GM23338 (cell line): ENCODE measurements around the gene GALNT9. TPM values are rescaled to one million over a fixed set of nuclear protein-coding genes. Genes with fewer than 3 reads are reported as not detected.

Experiments
- ATAC-seq: fragments of 200-7000 bp; cut with Tn5 transposase; 3 replicates; pipeline ENCODE4 v1.9.1; 2020
- DNase-seq: peaks from one replicate; pipeline ENCODE4 v3.0.0-alpha.2; 2015; ENCODE audit warnings: low spot score
- H2AFZ ChIP-seq: fragments of 200-600 bp; sonication (generic); 2 replicates; pipeline ENCODE4 v1.8.0; 2016; ENCODE audit warnings: antibody characterized with exemption, mild to moderate bottlenecking, moderate library complexity
- H3F3A ChIP-seq: fragments of 200-600 bp; sonication (generic); replicated peaks from 2 replicates; pipeline ENCODE4 v1.8.0; 2017; ENCODE audit warnings: antibody characterized with exemption, mixed run types, low read depth
- H3K27ac ChIP-seq: fragments of 200-600 bp; sonication (generic); 2 replicates; pipeline ENCODE4 v1.6.1; 2016; ENCODE audit warnings: low read depth
- H3K27me3 ChIP-seq: fragments of 200-600 bp; sonication (generic); 2 replicates; pipeline ENCODE4 v1.8.0; 2016; ENCODE audit warnings: mild to moderate bottlenecking, mixed run types, moderate library complexity; ENCODE audit not compliant: insufficient read depth
- H3K36me3 ChIP-seq: fragments of 200-600 bp; sonication (generic); 2 replicates; pipeline ENCODE4 v1.8.0; 2016; ENCODE audit warnings: mild to moderate bottlenecking; ENCODE audit not compliant: insufficient read depth
- H3K4me1 ChIP-seq: fragments of 200-600 bp; sonication (generic); 2 replicates; pipeline ENCODE4 v1.8.0; 2016; ENCODE audit warnings: mild to moderate bottlenecking, moderate library complexity; ENCODE audit not compliant: insufficient read depth
- H3K4me2 ChIP-seq: fragments of 200-600 bp; sonication (generic); 2 replicates; pipeline ENCODE4 v1.7.1; 2017; ENCODE audit warnings: mixed run types
- H3K4me3 ChIP-seq: fragments of 200-600 bp; sonication (generic); 2 replicates; pipeline ENCODE4 v1.6.1; 2016; ENCODE audit warnings: mixed run types
- H3K79me2 ChIP-seq: fragments of 200-600 bp; sonication (generic); replicated peaks from 2 replicates; pipeline ENCODE4 v1.8.0; 2017; ENCODE audit warnings: mild to moderate bottlenecking; ENCODE audit not compliant: insufficient read depth
- H3K9me2 ChIP-seq: fragments of 200-600 bp; sonication (generic); 2 replicates; pipeline ENCODE4 v1.8.0; 2017; ENCODE audit not compliant: insufficient read depth
- H4K20me1 ChIP-seq: fragments of 200-600 bp; sonication (generic); replicated peaks from 2 replicates; pipeline ENCODE4 v1.8.0; 2017; ENCODE audit warnings: mild to moderate bottlenecking; ENCODE audit not compliant: insufficient read depth
- H3K27ac Mint-ChIP-seq: 2 replicates; pipeline ENCODE4 v1.8.0; 2020; ENCODE audit warnings: inconsistent platforms, mild to moderate bottlenecking, moderate library complexity, mixed read lengths
- H3K27me3 Mint-ChIP-seq: 3 replicates; pipeline ENCODE4 v1.8.0; 2022; ENCODE audit warnings: low read depth, mild to moderate bottlenecking, moderate library complexity, mixed read lengths, inconsistent platforms; ENCODE audit not compliant: insufficient read depth, poor library complexity
- H3K36me3 Mint-ChIP-seq: 3 replicates; pipeline ENCODE4 v1.8.0; 2021; ENCODE audit warnings: low read depth, mild to moderate bottlenecking, inconsistent platforms, moderate library complexity, mixed read lengths
- H3K4me1 Mint-ChIP-seq: 3 replicates; pipeline ENCODE4 v1.8.0; 2020; ENCODE audit warnings: mild to moderate bottlenecking, inconsistent platforms, mixed read lengths
- H3K4me3 Mint-ChIP-seq: 3 replicates; pipeline ENCODE4 v1.8.0; 2021; ENCODE audit warnings: moderate library complexity, mild to moderate bottlenecking, inconsistent platforms, mixed read lengths
- H3K9me3 Mint-ChIP-seq: 3 replicates; pipeline ENCODE4 v1.8.0; 2020; ENCODE audit warnings: moderate library complexity, mild to moderate bottlenecking, inconsistent platforms, mixed read lengths
- CREB1 ChIP-seq: fragments of 250-450 bp; sonication (Bioruptor Pico); IDR thresholded peaks from 2 replicates; pipeline ENCODE4 v1.5.0; 2020; ENCODE audit warnings: low read depth, mild to moderate bottlenecking, moderate library complexity
- CTCF ChIP-seq, 2 experiments: fragments of 200-600 bp in 1 of 2; sonication (generic) in 1 of 2; conservative IDR thresholded peaks; 2 replicates each; pipeline versions ENCODE4 v1.5.1 to v1.6.1; 2016 to 2017; ENCODE audit warnings: antibody characterized with exemption in 2 of 2, low read depth in 2 of 2, mild to moderate bottlenecking in 2 of 2, moderate library complexity in 1 of 2
- ETS1 ChIP-seq: IDR thresholded peaks from 2 replicates; pipeline ENCODE4 v1.6.1; 2016; ENCODE audit warnings: antibody characterized with exemption
- EZH2 ChIP-seq: fragments of 200-600 bp; sonication (generic); IDR thresholded peaks from one replicate; pipeline ENCODE4 v1.8.0; 2017; ENCODE audit warnings: antibody characterized with exemption, mild to moderate bottlenecking, low read depth; ENCODE audit not compliant: unreplicated experiment
- EZH2phosphoT487 ChIP-seq: fragments of 200-600 bp; sonication (generic); IDR thresholded peaks from one replicate; pipeline ENCODE4 v1.8.1; 2018; ENCODE audit warnings: antibody characterized with exemption; ENCODE audit not compliant: unreplicated experiment
- JUNB ChIP-seq: IDR thresholded peaks from one replicate; pipeline ENCODE4 v1.6.1; 2016; ENCODE audit warnings: antibody characterized with exemption; ENCODE audit not compliant: unreplicated experiment
- NANOG ChIP-seq: IDR thresholded peaks from 2 replicates; pipeline ENCODE4 v1.6.1; 2016; ENCODE audit warnings: antibody characterized with exemption, borderline replicate concordance
- POLR2AphosphoS5 ChIP-seq: IDR thresholded peaks from 2 replicates; pipeline ENCODE4 v1.6.1; 2016; ENCODE audit warnings: antibody characterized with exemption, low read depth
- REST ChIP-seq: IDR thresholded peaks from one replicate; pipeline ENCODE4 v1.6.1; 2018; ENCODE audit warnings: antibody characterized with exemption; ENCODE audit not compliant: unreplicated experiment
- STAT1 ChIP-seq: IDR thresholded peaks from one replicate; pipeline ENCODE4 v1.6.1; 2016; ENCODE audit warnings: antibody characterized with exemption; ENCODE audit not compliant: unreplicated experiment
- polyA plus RNA-seq: library from polyadenylated mRNA; unstranded; fragments of >200 nt; fragmentation: Nextera tagmentation; extraction: Ambion mirVana; gene quantifications from 2 replicates; pipeline ENCODE4 v1.2.1, GENCODE V29; 2016
- total RNA-seq: library from RNA; depleted of rRNA; stranded (reverse); fragments of >200 nt; shearing (Covaris generic); gene quantifications from 2 replicates; pipeline ENCODE4 v1.2.3, GENCODE V29; 2014

GALNT9 gene
- total and polyA plus RNA-seq, 2 experiments from 2014 or later = 0.81 to 2.5 TPM

DNA sequence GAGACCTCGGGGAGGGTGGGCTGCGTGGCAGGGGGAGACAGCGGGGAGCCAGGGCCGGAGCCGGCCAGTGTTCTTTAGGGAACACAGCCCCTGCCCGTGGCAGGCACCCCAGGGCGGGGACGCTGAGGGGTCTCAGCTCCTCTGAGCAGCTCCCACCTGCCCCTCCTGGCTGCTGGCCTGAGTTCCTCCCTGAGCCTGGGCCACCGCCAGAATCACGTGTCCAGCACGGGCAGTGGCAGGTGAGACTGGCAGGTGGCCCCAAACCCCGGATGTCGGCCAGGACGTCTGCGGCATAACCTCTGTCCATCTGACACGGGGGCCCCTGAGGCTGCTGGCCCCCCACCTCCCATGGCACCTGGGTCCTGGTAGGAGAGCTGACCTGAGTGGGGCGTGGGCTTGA is 160.0 kb downstream of the GALNT9 start:
- Mint-ChIP-seq H3K4me1 (no peaks in the 10 kb centered on the region), H3K4me3 (no peak overlapping the region), H3K27me3 (peaks cover 17% of the 10 kb centered on the region), H3K9me3 (peaks cover 13% of the 10 kb centered on the region), H3K36me3 (no peaks in the 10 kb centered on the region), H3K27ac (no peak overlapping the region)
- Histone ChIP-seq H3K4me1 (no peaks in the 10 kb centered on the region), H3K27me3 (no peaks in the 10 kb centered on the region), H3K79me2 (no peaks in the 10 kb centered on the region), H3K9me2 (no peaks in the 10 kb centered on the region), H3K4me2 (no peak overlapping the region), H2AFZ (no peak overlapping the region), H3K36me3 (no peaks in the 10 kb centered on the region), H4K20me1 (no peaks in the 10 kb centered on the region), H3K27ac (no peak overlapping the region), H3F3A (no peaks in the 10 kb centered on the region), H3K4me3 (no peak overlapping the region)
- TF ChIP-seq NANOG = no peak
- no peak for TF ChIP-seq POLR2AphosphoS5
- TF ChIP-seq STAT1 = no peak
- no peak for TF ChIP-seq EZH2phosphoT487
- ATAC-seq = no peak
- no peak for DNase-seq

DNA sequence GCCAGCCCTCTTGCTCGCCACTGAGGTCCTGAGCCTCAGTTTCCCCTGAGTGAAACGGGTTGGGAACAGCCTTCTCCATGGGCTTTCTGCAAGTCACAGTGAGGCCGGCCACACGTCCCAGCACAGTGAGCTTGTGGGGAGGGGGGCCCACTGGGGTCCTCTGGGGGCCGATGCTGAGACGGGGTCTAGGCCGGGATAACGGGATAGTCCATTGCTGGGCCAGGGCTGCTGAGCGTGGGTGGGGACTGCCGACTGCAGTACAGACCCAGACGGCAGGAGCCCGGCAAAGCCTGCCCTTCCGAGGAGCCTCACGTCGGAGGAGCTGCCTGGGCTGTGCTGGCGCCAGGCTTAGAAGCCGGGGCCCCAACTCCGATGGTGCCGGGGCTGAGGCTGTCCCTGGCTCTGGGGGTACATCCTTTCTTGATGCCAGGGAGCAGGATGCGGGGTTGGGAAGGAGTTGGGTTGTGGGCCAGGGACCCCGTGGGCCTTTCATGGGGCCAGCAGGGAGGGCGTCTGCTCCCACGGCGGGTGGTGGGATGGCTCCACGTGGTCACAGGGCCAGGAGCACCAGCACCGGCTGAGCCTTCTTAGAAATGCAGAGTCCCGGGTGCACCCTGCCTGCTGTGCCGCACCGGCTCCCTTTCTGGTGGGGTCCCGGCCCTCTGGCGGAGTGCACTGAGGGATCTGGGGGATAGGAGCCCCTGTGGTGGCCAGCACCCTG is 160.9 kb downstream of the GALNT9 start:
- Mint-ChIP-seq H3K4me1 (no peaks in the 10 kb centered on the region), H3K36me3 (no peaks in the 10 kb centered on the region; the same call in 2 of the 3 replicates), H3K27me3 (peaks cover 17% of the 10 kb centered on the region), H3K9me3 (peaks cover 13% of the 10 kb centered on the region), H3K4me3 (no peak overlapping the region), H3K27ac (no peak overlapping the region)
- Histone ChIP-seq H3K9me2 (no peaks in the 10 kb centered on the region), H3K79me2 (no peaks in the 10 kb centered on the region), H3F3A (no peaks in the 10 kb centered on the region), H3K4me2 (no peak overlapping the region), H3K27me3 (no peaks in the 10 kb centered on the region), H4K20me1 (no peaks in the 10 kb centered on the region), H3K4me3 (no peak overlapping the region), H3K36me3 (no peaks in the 10 kb centered on the region), H2AFZ (no peak overlapping the region), H3K27ac (no peak overlapping the region), H3K4me1 (no peaks in the 10 kb centered on the region)
- no peak for ATAC-seq
- DNase-seq = no peak
- no peak for TF ChIP-seq CTCF (conservative IDR thresholded peaks at IDR 0.05; ENCODE audit: low read depth in 2 of 2)
- TF ChIP-seq JUNB = no peak
- no peak for TF ChIP-seq EZH2
- no peak for TF ChIP-seq REST
- no peak for TF ChIP-seq ETS1
- TF ChIP-seq NANOG = no peak
- no peak for TF ChIP-seq EZH2phosphoT487
- TF ChIP-seq STAT1 = no peak
- TF ChIP-seq CREB1 (CRISPR knock-in tag) = no peak
- TF ChIP-seq POLR2AphosphoS5 = no peak
